SK-N-SH treated with all-trans-retinoic acid at 6 μM for 48 hours (cell line): ENCODE measurements around the gene PELI3.

Experiments used
- ARNTL ChIP-seq: fragments of 450-650 bp; formaldehyde crosslinking; IDR thresholded peaks from 2 replicates; pipeline ENCODE4 v1.5.0; 2020; ENCODE audit warnings: low read depth, mild to moderate bottlenecking, moderate library complexity, borderline replicate concordance
- BACH2 ChIP-seq: fragments of 250-450 bp; sonication (Bioruptor Pico); IDR thresholded peaks from 2 replicates; pipeline ENCODE4 v1.9.0; 2021; ENCODE audit warnings: mild to moderate bottlenecking, borderline replicate concordance
- OSR1 ChIP-seq: fragments of 250-450 bp; sonication (Bioruptor Pico); IDR thresholded peaks from 2 replicates; pipeline ENCODE4 v1.8.0; 2022; ENCODE audit warnings: moderate library complexity, mild to moderate bottlenecking, inconsistent platforms
- PATZ1 ChIP-seq: fragments of 250-450 bp; sonication (Bioruptor Pico); IDR thresholded peaks from 2 replicates; pipeline ENCODE4 v1.8.0; 2020; ENCODE audit warnings: mild to moderate bottlenecking, moderate library complexity, borderline replicate concordance
- RARB ChIP-seq: fragments of 250-450 bp; sonication (Bioruptor Pico); IDR thresholded peaks from 2 replicates; pipeline ENCODE4 v1.8.0; 2021; ENCODE audit warnings: mild to moderate bottlenecking, moderate library complexity
- SNAI2 ChIP-seq: fragments of 250-450 bp; sonication (Bioruptor Pico); IDR thresholded peaks from 2 replicates; pipeline ENCODE4 v1.5.0; 2020; ENCODE audit warnings: mild to moderate bottlenecking, moderate library complexity
- TOX ChIP-seq: fragments of 250-450 bp; sonication (Bioruptor Pico); IDR thresholded peaks from 2 replicates; pipeline ENCODE4 v1.8.0; 2021; ENCODE audit warnings: mild to moderate bottlenecking, moderate library complexity, borderline replicate concordance
- ZC3H10 ChIP-seq: fragments of 250-450 bp; sonication (Bioruptor Pico); IDR thresholded peaks from 2 replicates; pipeline ENCODE4 v1.5.1; 2021; ENCODE audit warnings: mild to moderate bottlenecking, moderate library complexity
- TF ChIP-seq, protein P1 (sequence below): fragments of 250-450 bp; sonication (Bioruptor Pico); IDR thresholded peaks from 2 replicates; pipeline ENCODE4 v1.5.0; 2020; ENCODE audit warnings: mild to moderate bottlenecking, moderate library complexity
- TF ChIP-seq, protein P2 (sequence below): fragments of 250-450 bp; sonication (Bioruptor Pico); IDR thresholded peaks from 2 replicates; pipeline ENCODE4 v1.8.0; 2021; ENCODE audit warnings: low read depth, mild to moderate bottlenecking, moderate library complexity, borderline replicate concordance

GRCh38 chr11:66473167-66473566, 6.5 kb downstream of the PELI3 start:
- TF ChIP-seq SNAI2 (CRISPR knock-in tag) (no peak), ARNTL (CRISPR knock-in tag) (no peak), PATZ1 (no peak), ZC3H10 (CRISPR knock-in tag) (no peak), BACH2 (CRISPR knock-in tag) (no peak), OSR1 (CRISPR knock-in tag) (no peak), RARB (no peak), TOX (no peak)
- TF ChIP-seq, protein P1, sequence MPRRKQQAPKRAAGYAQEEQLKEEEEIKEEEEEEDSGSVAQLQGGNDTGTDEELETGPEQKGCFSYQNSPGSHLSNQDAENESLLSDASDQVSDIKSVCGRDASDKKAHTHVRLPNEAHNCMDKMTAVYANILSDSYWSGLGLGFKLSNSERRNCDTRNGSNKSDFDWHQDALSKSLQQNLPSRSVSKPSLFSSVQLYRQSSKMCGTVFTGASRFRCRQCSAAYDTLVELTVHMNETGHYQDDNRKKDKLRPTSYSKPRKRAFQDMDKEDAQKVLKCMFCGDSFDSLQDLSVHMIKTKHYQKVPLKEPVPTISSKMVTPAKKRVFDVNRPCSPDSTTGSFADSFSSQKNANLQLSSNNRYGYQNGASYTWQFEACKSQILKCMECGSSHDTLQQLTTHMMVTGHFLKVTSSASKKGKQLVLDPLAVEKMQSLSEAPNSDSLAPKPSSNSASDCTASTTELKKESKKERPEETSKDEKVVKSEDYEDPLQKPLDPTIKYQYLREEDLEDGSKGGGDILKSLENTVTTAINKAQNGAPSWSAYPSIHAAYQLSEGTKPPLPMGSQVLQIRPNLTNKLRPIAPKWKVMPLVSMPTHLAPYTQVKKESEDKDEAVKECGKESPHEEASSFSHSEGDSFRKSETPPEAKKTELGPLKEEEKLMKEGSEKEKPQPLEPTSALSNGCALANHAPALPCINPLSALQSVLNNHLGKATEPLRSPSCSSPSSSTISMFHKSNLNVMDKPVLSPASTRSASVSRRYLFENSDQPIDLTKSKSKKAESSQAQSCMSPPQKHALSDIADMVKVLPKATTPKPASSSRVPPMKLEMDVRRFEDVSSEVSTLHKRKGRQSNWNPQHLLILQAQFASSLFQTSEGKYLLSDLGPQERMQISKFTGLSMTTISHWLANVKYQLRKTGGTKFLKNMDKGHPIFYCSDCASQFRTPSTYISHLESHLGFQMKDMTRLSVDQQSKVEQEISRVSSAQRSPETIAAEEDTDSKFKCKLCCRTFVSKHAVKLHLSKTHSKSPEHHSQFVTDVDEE (CRISPR knock-in tag), result no peak
- TF ChIP-seq, protein P2, sequence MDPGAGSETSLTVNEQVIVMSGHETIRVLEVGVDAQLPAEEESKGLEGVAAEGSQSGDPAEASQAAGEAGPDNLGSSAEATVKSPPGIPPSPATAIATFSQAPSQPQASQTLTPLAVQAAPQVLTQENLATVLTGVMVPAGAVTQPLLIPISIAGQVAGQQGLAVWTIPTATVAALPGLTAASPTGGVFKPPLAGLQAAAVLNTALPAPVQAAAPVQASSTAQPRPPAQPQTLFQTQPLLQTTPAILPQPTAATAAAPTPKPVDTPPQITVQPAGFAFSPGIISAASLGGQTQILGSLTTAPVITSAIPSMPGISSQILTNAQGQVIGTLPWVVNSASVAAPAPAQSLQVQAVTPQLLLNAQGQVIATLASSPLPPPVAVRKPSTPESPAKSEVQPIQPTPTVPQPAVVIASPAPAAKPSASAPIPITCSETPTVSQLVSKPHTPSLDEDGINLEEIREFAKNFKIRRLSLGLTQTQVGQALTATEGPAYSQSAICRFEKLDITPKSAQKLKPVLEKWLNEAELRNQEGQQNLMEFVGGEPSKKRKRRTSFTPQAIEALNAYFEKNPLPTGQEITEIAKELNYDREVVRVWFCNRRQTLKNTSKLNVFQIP (CRISPR knock-in tag), result no peak
